GM12874 (cell line): ENCODE data around the gene DIP2C.

Experiments used
- CTCF ChIP-seq: IDR thresholded peaks from 2 replicates; pipeline ENCODE4 v1.5.1; 2011; ENCODE audit warnings: low read depth, mild to moderate bottlenecking, control low read depth, low read length, moderate library complexity; ENCODE audit not compliant: insufficient read depth

Gene DIP2C

DNA sequence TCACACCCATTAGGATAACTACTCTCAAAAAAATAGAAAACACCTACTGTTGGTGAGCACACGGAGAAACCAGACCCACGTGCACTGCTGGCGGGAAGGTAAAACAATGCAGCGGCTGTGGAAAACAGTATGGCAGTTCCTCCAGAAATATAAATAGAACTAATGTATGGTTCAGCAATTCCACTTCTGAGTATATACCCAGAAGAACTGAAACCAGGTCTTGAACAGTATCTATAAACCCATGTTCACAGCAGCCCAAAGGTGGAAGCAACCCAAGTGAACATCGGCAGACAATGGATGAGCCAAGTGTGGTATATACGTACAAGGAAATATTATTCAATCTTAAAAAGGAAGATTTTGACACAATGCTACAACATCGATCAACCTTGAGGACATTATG lies 389.5 kb downstream of the DIP2C start:
- TF ChIP-seq CTCF: no peak

GRCh38 chr10:299512-299911 lies 390.0 kb downstream of the DIP2C start:
- no peak for TF ChIP-seq CTCF

DNA sequence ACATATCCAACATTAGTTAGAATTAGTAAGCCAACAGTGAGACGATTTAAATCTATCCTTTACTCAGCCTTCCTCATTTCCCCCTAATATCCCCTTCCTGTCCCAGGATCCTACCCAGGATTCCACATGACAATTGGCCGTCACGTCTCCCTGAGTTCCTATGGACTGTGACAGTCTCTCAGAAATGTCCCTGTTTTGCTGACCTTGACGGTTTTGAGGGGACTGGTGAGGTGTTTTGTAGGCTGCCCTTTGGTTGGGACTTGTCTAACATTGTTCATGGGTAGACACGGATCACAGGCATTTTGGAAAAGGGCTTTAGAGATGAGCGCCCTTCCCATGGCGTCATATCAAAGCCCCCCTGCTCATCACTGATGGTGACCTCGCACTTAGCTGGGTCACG lies 391.4 kb downstream of the DIP2C start:
- no peak for TF ChIP-seq CTCF

GRCh38 chr10:297567-297966 lies 391.9 kb downstream of the DIP2C start:
- no peak for TF ChIP-seq CTCF

- TF ChIP-seq CTCF: no peak
These were observed 395.8 kb downstream of the DIP2C start for GRCh38 chr10:293636-294035.

DNA sequence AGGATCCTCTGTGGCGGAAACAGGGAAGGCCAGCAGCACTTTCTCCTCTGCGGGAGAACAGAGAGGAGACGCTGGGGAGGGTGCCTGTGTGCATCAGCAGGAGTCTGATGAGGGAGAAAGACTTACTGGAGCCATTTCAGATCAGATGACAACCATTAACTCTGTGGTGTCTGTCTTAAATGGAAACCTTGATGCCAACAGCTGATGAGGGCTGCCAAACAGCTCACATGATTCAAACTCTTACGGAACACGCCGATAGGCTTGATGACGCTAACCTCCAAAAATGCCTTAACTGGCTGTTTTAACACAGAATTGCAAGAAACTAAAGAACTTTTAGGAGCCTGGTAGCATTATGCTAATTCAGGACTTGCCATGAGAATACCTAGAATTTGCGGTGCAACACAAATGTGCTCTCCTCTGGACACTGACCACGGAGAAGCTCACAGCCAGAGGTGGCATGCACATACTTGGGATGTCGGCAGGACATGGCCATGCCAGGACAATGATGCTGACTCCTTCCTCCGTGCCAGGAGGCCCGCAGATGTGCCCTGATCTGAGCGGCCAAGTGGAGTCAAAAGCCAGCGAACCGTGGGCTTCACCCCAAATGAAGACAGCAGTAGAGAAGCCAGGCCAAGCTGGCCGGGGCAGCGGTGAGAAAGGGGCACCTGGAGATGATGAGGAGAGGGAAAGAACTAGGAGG lies 399.3 kb downstream of the DIP2C start:
- no peak for TF ChIP-seq CTCF

DNA sequence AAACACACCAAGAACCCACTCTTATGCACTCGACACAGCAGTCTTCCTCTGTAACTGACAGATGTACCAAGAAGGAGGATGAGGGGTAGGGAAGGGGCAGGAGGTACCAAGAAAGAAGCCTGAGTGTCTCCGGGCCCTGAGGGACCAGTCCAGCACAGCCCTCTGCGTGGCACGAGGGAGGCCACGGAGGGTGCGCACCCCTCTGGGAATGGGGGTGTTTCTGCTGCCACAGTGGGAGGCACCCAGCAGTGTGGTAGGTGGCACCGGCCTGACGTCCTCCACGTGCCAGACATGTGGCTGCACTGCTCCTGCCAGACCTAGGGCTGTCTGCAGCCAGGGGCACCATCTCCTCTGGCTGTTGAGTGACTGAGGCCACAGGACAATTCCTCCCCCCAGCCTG lies 399.9 kb downstream of the DIP2C start:
- TF ChIP-seq CTCF: no peak
